NCI-H2196 treated with DMSO at 0.1 percent for 48 hours (cell line): ENCODE measurements around the gene DPP4.

Experiments used
- DNase-seq: peaks from one replicate; lab custom pipeline; 2025; ENCODE audit not compliant: unreplicated experiment; lab: John Stamatoyannopoulos, UW

Gene DPP4

GRCh38 chr2:162073888-162074631, at the start of gene DPP4:
TSS of gene DPP4 (minus strand) at chr2:162074215. CDS start at chr2:162073981, 234 bp downstream.
- DNase-seq, result no peak

GRCh38 chr2:162118166-162119031, 44.4 kb upstream of the DPP4 start:
- no peak for DNase-seq

GRCh38 chr2:162116352-162116751, 42.3 kb upstream of the DPP4 start:
- no peak for DNase-seq

GRCh38 chr2:162115076-162115475, 41.1 kb upstream of the DPP4 start:
- no peak for DNase-seq

- DNase-seq, result no peak
Observed at GRCh38 chr2:162114271-162114670, 40.3 kb upstream of the DPP4 start.

GRCh38 chr2:162113776-162114168, 39.8 kb upstream of the DPP4 start:
- no peak for DNase-seq

- DNase-seq, result no peak
Observed at GRCh38 chr2:162113088-162113775, 39.2 kb upstream of the DPP4 start.

- DNase-seq, result no peak
Observed at GRCh38 chr2:162111958-162112850, 38.2 kb upstream of the DPP4 start.

- no peak for DNase-seq
Observed at GRCh38 chr2:162107361-162107901, 33.4 kb upstream of the DPP4 start.

GRCh38 chr2:162106746-162107145, 32.7 kb upstream of the DPP4 start:
- DNase-seq, result no peak

- DNase-seq, result no peak
Observed at GRCh38 chr2:162106146-162106551, 32.1 kb upstream of the DPP4 start.

GRCh38 chr2:162103443-162104009, 29.5 kb upstream of the DPP4 start:
- DNase-seq, result no peak

- no peak for DNase-seq
Observed at GRCh38 chr2:162100579-162100978, 26.6 kb upstream of the DPP4 start.

- no peak for DNase-seq
Observed at GRCh38 chr2:162099836-162100235, 25.8 kb upstream of the DPP4 start.

- DNase-seq, result no peak
Observed at GRCh38 chr2:162092658-162093556, 18.9 kb upstream of the DPP4 start.

GRCh38 chr2:162092008-162092390, 18.0 kb upstream of the DPP4 start:
- DNase-seq, result no peak

- DNase-seq, result no peak
Observed at GRCh38 chr2:162091325-162092007, 17.5 kb upstream of the DPP4 start.

GRCh38 chr2:162090109-162090508, 16.1 kb upstream of the DPP4 start:
- no peak for DNase-seq
